ENCODE results near the gene DLG2. TPM values are rescaled to one million over a fixed set of nuclear protein-coding genes. Genes with fewer than 3 reads are reported as not detected.
"Not testable (repeated sequence)": the region's sequence is repeated elsewhere in the genome, so short reads cannot be mapped to it uniquely, and the experiment has no call there.

The DLG2 gene
- total RNA-seq, 1 donor from 2014 or later: 0.18 TPM

DNA sequence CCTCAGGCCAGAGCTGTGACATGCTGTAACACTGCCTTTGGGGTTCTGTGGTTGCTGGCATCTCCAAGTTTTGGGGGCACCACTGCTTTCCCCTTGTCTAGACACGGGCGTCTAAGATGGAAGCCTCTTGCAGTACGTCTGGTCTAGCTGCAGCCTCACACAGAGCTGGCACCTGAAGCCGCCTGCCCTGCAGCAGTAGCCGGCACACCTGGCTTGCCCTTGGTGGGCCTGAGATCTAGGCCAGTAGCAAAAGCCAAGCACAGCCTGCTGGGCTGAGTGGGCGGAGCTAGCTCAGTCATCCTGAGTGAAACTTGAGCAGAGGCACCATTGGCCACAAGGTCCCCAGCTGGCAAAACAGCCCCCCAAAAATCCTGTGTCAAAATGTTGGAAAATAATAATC is 154.2 kb downstream of the DLG2 start:
- DNase-seq (ENCODE audit: extremely low read depth, low read depth, low spot score): no peak

DNA sequence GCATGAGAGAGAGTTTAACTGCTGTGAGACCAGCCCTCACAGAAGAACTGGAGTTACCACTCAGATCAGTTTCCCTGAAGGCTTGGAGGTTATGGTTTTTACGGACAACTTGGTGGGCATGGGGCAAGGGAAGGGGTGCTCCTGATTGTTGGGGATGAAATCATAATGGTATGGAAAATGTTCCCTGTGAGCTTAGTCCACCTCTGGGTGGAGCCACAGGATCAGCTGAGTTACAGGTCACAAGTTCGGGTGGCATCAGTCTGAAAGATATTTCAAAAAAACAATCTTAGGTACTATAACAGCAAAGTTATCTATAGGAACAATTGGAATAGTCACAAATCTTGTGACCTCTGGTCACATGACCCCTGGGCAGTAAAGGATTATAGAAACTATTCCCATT is 162.9 kb downstream of the DLG2 start:
- DNase-seq (ENCODE audit: extremely low read depth, low read depth, low spot score): no peak

DNA sequence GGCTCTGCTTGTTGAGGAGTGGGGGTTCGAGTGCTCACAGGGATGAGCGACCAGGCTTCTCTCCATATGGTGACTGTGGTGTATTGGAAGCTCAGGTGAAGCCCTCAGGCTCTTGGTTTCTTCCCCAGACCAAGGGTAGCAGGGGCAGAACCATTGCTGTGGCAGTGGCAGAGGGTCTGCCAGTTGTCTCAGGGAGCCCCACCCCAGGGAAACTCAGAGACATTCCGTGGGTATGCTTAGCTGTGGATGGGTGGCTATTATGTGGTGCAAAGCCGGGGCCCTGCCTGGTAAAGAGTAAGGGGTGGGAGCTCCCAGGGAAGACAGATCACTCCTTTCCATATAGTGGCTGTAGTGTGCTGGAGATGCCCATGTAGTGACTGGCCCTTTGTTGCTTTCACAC is 167.8 kb downstream of the DLG2 start:
- DNase-seq (ENCODE audit: extremely low read depth, low read depth, low spot score): no peak

DNA sequence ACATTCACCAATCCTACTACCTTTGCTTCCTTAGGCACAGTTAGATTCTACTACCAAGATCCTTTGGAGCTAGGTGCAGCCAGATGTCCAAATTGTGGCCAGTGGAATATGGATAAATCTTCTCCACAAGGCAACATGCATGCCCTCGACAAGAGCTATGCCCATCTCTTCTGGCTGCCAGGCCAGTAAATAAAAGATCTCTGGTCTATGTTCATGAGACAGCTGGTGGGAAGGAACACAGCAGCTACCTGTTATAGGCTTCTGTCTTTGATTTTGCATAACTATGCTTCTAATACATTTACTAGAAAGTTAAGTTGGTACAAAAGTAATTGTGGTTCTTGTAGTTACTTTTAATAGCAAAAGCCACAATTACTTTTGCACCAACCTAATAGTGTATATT is 182.7 kb downstream of the DLG2 start:
- DNase-seq (ENCODE audit: extremely low read depth, low read depth, low spot score): no peak

DNA sequence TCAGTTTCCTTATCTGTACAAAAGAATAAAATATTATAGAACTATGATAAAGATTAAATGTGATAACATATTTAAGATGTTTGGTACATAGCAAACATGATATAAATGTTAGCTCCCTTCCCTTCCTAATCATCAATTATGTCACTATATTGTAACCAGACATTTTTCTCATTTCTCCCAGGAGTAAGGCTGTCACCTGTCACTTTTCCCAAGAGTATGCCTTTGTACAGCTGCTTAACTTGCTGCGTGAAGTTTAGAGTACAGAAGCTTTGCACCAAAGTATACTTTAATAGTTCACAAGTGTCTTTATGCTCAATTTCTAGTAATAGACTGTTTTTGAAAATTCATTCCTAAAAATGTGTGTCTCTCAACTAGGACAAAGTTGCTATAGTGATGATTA is 186.9 kb downstream of the DLG2 start:
- DNase-seq (ENCODE audit: extremely low read depth, low read depth, low spot score): no peak

DNA sequence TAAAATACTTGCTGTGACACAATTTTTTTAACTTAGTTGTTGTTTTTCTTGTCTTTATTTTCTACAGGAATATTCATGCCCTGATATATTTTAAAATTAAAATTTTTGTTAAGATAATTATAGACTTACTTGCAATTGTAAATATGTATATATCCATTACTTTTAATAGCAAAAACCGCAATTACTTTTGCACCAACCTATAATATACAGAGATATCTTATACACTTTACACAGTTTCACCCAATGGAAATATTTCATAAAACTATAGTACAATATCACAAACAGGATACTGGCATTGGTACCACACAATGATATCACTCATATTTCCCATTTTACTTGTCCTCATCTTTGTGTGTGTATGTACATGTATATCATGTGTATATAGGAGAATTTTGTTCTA is 188.8 kb downstream of the DLG2 start:
- DNase-seq (ENCODE audit: extremely low read depth, low read depth, low spot score): no peak

DNA sequence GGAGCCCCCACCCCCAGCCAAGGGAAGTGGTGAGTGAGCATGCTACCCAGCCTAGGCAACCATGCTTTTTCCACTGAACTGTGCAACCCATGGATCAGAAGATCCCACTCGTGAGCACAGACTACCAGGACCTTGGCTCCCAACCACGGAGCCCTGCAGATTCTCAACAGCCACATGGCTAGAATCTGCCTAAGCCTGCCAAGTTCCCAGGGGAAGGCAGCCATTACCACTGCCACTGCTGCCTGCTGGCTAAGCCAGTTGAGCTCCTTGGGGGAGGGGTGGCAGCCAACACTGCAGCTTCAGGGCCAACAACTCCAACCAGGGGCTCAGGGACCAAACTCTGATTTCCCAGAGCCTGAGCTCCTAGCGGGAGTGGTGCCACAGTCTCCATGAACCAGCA is 195.8 kb downstream of the DLG2 start:
- no peak for DNase-seq (ENCODE audit: extremely low read depth, low read depth, low spot score)

DNA sequence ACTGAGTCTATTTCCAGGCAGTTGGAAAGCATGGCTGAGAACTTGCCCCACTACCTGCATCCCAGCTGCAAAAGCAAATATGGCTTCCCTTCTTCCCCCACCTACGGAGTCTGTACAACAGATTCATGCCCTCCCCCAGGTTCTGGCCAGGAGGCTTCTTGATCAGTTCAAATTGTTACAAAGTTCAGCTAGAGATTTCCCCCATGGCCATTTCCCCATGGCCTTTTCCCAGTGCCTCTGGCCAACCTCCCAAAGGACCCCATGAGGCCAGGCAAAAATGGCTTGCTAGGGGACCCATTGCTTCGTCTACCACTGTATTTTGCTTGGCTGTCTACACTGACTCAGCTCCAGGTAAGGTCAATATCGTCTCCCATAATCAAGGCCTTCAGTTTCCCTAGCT is 203.3 kb downstream of the DLG2 start:
- no peak for DNase-seq (ENCODE audit: extremely low read depth, low read depth, low spot score)

DNA sequence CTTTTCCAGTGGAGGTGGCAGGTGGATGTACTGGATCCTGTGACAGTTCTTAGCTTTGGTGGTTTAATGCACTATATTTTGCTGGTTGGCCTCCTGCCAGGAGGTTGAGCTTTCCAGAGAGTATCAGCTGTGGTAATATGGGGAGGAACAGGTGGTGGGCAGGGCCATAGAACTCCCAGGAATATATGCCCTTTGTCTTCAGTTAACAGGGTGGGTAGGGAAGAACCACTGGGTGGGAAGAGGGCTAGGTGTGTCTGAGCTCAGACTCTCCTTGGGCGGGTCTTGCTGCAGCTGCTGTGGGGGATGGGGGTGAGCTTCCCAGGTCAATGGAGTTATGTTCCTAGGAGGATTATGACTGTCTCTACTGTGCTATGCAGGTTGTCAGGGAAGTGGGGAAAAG is 203.8 kb downstream of the DLG2 start:
- DNase-seq (ENCODE audit: extremely low read depth, low read depth, low spot score): no peak

DNA sequence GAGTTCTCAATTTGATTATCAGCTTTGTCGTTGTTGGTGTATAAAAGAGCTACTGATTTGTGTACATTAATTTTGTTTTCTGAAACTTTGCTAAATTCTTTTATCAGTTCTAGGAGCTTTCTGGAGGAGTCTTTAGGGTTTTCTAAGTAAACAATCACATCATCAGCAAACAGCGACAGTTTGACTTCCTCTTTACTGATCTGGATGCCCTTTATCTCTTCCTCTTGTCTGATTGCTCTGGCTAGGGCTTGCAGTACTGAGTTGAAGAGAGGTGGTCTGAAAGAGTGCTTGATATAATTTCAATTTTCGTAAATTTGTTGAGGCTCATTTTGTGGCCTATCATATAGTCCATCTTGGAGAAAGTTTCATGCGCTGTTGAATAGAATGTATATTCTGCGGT is 213.0 kb downstream of the DLG2 start:
- no peak for DNase-seq (ENCODE audit: extremely low read depth, low read depth, low spot score)

DNA sequence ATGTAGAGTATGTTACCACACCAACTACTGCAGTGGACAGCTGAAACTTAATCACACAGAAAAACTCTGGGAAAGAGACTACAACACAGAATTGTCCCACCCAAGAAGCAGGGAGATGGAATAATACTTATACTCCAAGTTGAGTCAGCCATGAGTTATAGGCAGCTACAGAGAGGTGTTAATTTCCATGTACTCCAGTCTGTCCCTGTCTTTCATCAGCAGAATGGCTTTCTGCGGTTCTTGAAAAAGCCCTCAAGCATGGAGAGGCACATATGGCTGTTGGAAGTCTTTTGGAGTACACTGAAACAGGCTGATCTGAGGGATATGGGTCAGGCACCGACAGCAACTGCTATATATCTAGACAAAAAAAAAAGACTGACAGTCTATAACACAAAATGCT is 219.5 kb downstream of the DLG2 start:
- DNase-seq (ENCODE audit: extremely low read depth, low read depth, low spot score): no peak

DNA sequence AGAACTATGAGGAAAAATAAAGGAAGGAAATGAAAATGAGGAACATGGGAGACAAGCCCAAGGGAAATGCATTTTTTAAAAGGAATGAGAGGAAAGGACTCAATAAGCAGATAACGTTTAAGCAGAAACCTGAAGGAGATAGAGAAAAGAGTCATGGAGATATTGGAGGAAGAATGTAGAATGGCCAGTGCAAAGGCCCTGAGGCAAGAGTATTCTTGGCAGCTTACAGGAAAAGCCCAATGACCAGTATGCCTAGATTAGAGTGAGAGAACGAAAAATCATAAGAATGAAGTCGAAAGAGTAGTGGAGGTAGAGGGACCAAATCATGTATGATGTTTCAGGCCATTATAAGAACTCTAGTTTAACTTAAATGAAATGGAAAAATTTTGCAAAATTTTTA is 220.3 kb downstream of the DLG2 start:
- DNase-seq (ENCODE audit: extremely low read depth, low read depth, low spot score): no peak

DNA sequence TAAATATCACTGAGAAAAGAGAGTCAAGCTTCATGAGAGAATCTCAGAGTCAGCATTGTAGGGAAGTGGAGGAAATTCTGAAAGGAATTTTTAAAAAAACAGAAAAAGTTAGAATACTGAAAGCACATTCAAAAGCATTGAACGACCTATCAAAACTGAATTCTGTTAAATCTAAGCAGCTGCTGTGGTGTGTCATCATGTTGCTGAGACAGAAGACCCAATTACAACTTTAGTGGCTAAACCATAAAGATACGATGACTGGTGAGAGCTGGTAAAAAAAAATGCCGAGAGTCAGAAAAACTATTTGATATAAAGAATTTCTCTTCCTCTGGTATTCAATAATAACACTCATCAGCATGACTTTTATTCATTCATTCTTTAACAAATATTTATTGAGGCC is 220.8 kb downstream of the DLG2 start:
- no peak for DNase-seq (ENCODE audit: extremely low read depth, low read depth, low spot score)

DNA sequence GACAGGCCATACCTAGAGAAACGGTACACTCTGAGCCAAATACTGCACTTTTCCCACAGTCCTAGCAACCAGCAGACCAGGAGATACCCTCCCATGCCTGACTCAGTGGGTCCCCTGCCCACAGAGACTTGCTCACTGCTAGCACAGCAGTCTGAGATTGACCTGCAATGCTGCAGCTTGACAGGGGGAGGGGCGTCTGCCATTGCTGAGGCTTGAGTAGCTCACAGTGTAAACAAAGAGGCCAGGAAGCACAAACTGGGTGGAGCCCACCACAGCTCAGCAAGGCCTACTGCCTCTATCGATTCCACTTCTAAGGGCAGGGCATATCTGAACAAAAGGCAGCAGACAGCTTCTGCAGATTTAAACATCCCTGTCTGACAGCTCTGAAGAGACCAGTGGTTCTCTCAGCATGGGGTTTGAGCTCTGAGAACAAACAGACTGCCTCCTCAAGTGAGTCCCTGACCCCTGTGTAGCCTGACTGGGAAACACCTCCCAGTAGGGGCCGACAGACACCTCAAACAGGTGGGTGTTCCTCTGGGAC is 231.6 kb downstream of the DLG2 start:
- DNase-seq (ENCODE audit: extremely low read depth, low read depth, low spot score): not testable (repeated sequence)

DNA sequence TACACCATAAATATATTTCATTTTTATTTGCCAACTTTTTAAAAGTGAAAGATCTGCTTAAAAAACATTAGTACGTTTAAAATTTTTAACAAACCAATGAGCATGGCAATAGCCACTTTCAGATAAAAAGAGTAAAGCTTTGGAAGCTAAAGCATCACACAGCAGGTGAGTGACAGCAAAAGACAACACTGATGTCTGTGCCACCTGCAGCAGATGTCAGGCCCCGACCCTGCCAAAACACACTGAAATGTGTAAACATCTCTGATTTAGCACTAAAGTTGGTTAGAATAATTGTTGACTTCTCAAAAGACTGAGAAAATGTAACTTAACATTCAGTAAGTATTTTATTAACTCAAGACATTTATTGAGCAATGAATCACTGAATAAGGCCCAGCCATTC is 232.9 kb downstream of the DLG2 start:
- no peak for DNase-seq (ENCODE audit: extremely low read depth, low read depth, low spot score)

DNA sequence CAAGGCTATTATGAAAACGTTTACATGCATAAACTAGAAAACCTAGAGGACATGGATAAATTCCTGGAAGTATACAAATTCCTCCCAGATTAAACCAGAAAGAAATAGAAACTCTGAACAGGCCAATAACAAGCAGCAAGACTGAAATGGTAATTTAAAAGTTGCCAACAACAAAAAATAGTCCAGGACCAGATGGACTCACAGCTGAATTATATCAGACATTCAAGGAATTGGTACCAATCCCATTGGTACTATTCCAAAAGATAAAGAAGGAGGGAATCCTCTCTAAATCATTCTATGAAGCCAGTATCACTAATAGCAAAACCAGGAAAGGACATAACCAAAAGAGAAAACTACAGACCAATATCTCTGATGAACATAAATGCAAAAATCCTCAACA is 236.0 kb downstream of the DLG2 start:
- no peak for DNase-seq (ENCODE audit: extremely low read depth, low read depth, low spot score)

DNA sequence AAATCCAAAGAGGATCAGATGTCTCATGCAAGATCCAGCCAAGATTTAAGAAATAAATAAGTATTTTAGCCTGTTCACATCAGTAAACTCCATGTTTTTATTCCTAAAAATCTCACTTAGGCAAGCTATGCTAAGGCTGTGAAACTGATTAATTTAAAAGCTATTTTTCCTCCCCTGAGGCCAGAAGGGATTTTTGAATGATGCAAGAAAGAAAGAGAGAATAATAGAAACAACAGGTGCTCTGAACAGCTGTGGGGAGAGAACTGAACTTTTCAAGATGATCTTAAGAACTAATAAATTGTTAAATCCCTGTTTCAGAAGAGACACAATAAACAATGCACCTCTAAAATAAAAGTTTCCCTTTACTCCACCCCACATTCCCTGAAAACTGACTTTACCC is 241.6 kb downstream of the DLG2 start:
- no peak for DNase-seq (ENCODE audit: extremely low read depth, low read depth, low spot score)

DNA sequence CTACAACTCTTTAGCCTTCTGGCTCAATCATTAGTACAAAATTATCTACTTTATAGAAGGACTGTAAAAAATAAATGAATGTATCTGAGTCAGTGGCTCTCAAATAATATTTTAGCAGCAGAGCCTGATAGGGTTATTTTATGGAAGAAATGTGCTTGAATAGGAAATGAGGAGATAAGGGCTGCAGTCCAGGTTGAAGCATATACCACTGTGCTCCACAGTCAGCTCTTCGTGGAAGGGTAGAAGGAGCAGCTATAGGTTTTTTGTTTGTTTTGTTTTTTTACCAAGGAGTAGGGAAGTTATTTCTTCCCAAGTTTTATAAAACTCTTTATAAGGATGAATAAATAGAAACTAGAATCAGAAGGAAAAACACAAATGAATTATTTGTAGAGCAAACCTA is 242.0 kb downstream of the DLG2 start:
- no peak for DNase-seq (ENCODE audit: extremely low read depth, low read depth, low spot score)

DNA sequence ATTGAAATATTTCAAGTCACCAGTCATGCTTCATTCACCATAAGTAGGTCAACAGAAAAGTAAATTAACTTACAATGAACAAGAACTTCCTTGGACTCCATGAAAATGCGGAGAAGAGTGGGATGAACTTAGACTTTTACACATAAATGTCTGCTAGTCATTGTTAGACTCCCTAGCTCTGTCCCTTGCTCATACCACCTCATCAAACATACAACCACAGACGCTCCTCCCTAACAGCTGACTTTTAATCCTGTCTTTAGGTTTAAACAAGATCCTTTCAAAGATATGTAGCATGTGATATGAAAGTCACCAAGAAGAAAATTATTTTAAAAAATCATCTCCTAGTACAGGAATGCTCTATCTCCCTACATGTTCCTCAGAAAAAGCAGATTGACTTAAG is 248.1 kb downstream of the DLG2 start:
- DNase-seq (ENCODE audit: extremely low read depth, low read depth, low spot score): no peak

DNA sequence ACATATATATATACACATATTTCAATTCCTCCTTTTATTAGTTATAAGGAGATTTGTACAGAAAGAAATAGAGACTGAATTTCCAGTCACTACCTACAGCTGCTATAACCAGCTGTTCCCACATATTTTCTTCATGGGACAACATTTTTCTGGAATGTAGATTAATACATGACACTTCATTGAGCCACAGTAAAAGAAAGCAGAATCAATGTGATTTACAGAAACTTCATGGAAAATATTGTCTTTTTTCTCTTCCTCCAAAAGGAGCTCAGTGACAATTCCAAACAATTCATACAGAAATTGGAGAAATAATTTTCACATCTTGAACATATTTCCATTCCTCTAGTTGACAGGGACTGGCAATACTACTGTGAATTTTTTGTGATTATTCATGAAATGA is 249.2 kb downstream of the DLG2 start:
- no peak for DNase-seq (ENCODE audit: extremely low read depth, low read depth, low spot score)

DNA sequence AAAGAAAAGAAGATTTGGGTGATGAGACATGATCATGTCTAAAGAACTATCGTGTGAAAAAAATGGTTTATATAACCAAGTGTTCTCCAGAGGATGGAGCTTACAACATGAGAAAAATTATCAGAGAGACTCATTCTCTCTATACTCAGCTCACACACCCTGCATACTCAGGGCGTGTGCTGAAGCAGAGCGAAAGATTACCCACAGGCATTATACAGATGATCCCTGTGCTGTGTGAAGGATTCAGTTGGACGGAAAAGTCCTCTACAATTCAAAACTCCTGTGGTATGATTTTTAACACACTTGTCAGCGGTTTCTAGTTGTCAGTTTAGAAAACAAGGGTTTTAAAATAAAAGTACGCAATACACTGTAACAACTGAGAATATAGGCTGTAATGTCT is 267.3 kb downstream of the DLG2 start:
- DNase-seq (ENCODE audit: extremely low read depth, low read depth, low spot score): no peak

DNA sequence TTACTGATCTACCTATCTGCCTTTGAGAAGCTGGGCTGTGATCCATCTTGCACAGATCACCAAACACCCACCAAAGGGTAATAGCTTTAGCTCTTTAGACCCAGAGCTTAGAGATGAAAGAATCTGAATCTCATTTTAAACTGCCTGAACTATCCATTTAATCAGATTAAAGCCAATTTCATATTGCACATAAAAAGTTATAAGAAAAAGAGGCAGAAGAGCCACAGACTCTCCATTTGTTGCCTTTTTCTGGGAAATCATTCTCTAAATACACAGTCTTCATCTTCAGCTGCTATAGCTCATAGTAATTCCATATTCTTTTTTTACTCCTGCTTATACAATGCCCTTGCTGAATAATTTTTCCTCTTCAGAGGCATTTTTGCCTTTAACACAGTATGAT is 271.2 kb downstream of the DLG2 start:
- DNase-seq (ENCODE audit: extremely low read depth, low read depth, low spot score): no peak

DNA sequence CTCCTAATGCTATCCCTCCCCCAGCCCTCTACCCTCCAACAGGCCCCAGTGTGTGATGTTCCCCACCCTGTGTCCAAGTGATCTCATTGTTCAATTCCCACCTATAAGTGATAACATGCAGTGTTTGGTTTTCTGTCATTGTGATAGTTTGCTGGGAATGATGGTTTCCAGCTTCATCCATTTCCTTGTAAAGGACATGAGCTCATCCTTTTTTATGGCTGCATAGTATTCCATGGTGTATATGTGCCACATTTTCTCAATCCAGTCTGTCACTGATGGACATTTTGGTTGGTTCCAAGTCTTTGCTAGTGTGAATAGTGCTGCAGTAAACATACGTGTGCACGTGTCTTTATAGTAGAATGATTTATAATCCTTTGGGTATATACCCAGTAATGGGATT is 277.6 kb downstream of the DLG2 start:
- not testable (repeated sequence) for DNase-seq (ENCODE audit: extremely low read depth, low read depth, low spot score)

DNA sequence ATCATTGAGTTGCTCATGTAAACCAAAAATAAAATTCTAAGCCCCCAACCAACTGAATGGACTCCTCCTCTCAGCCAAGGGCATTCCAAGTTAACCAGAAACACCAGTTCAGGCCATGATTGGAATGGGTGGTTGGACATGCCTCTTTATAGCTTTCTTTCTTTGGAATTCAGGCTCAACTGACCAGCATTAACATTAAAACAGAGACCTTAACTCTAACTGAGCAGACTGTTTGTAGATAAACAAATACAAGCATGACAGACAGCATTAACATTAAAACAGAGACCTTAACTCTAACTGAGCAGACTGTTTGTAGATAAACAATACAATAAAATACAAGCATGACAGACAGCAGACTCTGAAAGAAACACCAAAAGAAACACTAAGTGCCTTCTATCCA is 278.2 kb downstream of the DLG2 start:
- no peak for DNase-seq (ENCODE audit: extremely low read depth, low read depth, low spot score)

All from glomerular endothelial cell (primary cell).